SK-N-SH treated with all-trans-retinoic acid at 6 μM for 48 hours (cell line): ENCODE measurements around the gene ST6GALNAC6.

ENCODE experiments used
- ATAC-seq: fragments of 200-7000 bp; cut with Tn5 transposase; 3 replicates; pipeline ENCODE4 v1.9.1; 2020; ENCODE audit warnings: mild to moderate bottlenecking, moderate library complexity
- ARNTL ChIP-seq: fragments of 450-650 bp; formaldehyde crosslinking; IDR thresholded peaks from 2 replicates; pipeline ENCODE4 v1.5.0; 2020; ENCODE audit warnings: low read depth, mild to moderate bottlenecking, moderate library complexity, borderline replicate concordance
- BACH2 ChIP-seq: fragments of 250-450 bp; sonication (Bioruptor Pico); IDR thresholded peaks from 2 replicates; pipeline ENCODE4 v1.9.0; 2021; ENCODE audit warnings: mild to moderate bottlenecking, borderline replicate concordance
- ESRRG ChIP-seq: fragments of 250-450 bp; sonication (Bioruptor Pico); IDR thresholded peaks from 2 replicates; pipeline ENCODE4 v1.6.1; 2021; ENCODE audit warnings: mild to moderate bottlenecking
- GLIS3 ChIP-seq: fragments of 250-450 bp; sonication (Bioruptor Pico); IDR thresholded peaks from 2 replicates; pipeline ENCODE4 v1.5.0; 2020; ENCODE audit warnings: mild to moderate bottlenecking, moderate library complexity
- ISL1 ChIP-seq: fragments of 250-450 bp; sonication (Bioruptor Pico); IDR thresholded peaks from 2 replicates; pipeline ENCODE4 v2.1.2; 2022; ENCODE audit warnings: mild to moderate bottlenecking, moderate library complexity
- OSR1 ChIP-seq: fragments of 250-450 bp; sonication (Bioruptor Pico); IDR thresholded peaks from 2 replicates; pipeline ENCODE4 v1.8.0; 2022; ENCODE audit warnings: moderate library complexity, mild to moderate bottlenecking, inconsistent platforms
- PPARA ChIP-seq: fragments of 250-450 bp; sonication (Bioruptor Pico); IDR thresholded peaks from 2 replicates; pipeline ENCODE4 v1.5.0; 2020; ENCODE audit warnings: mild to moderate bottlenecking, borderline replicate concordance
- RARB ChIP-seq: fragments of 250-450 bp; sonication (Bioruptor Pico); IDR thresholded peaks from 2 replicates; pipeline ENCODE4 v1.8.0; 2021; ENCODE audit warnings: mild to moderate bottlenecking, moderate library complexity
- SNAI2 ChIP-seq: fragments of 250-450 bp; sonication (Bioruptor Pico); IDR thresholded peaks from 2 replicates; pipeline ENCODE4 v1.5.0; 2020; ENCODE audit warnings: mild to moderate bottlenecking, moderate library complexity
- TOX ChIP-seq: fragments of 250-450 bp; sonication (Bioruptor Pico); IDR thresholded peaks from 2 replicates; pipeline ENCODE4 v1.8.0; 2021; ENCODE audit warnings: mild to moderate bottlenecking, moderate library complexity, borderline replicate concordance
- ZC3H10 ChIP-seq: fragments of 250-450 bp; sonication (Bioruptor Pico); IDR thresholded peaks from 2 replicates; pipeline ENCODE4 v1.5.1; 2021; ENCODE audit warnings: mild to moderate bottlenecking, moderate library complexity
- ZFP3 ChIP-seq: fragments of 250-450 bp; sonication (Bioruptor Pico); IDR thresholded peaks from 2 replicates; pipeline ENCODE4 v1.5.0; 2020; ENCODE audit warnings: mild to moderate bottlenecking, moderate library complexity
- ZFP30 ChIP-seq: fragments of 450-650 bp; formaldehyde crosslinking; IDR thresholded peaks from 2 replicates; pipeline ENCODE4 v1.5.0; 2022; ENCODE audit warnings: mild to moderate bottlenecking, moderate library complexity
- ZNF565 ChIP-seq: fragments of 450-650 bp; formaldehyde crosslinking; conservative IDR thresholded peaks from 2 replicates; pipeline ENCODE4 v1.5.0; 2020; ENCODE audit warnings: low read depth, mild to moderate bottlenecking, moderate library complexity
- ZNF70 ChIP-seq: fragments of 450-650 bp; formaldehyde crosslinking; IDR thresholded peaks from 2 replicates; pipeline ENCODE4 v1.5.0; 2020; ENCODE audit warnings: mild to moderate bottlenecking, moderate library complexity
- ZNF8 ChIP-seq: fragments of 450-650 bp; formaldehyde crosslinking; IDR thresholded peaks from 2 replicates; pipeline ENCODE4 v1.5.0; 2020; ENCODE audit warnings: mild to moderate bottlenecking, moderate library complexity
- TF ChIP-seq, protein P1 (sequence below): fragments of 250-450 bp; sonication (Bioruptor Pico); IDR thresholded peaks from 2 replicates; pipeline ENCODE4 v1.5.1; 2020; ENCODE audit warnings: low read depth, mild to moderate bottlenecking, moderate library complexity
- TF ChIP-seq, protein P2 (sequence below): fragments of 250-450 bp; sonication (Bioruptor Pico); IDR thresholded peaks from 2 replicates; pipeline ENCODE4 v1.5.1; 2021; ENCODE audit warnings: mild to moderate bottlenecking, moderate library complexity
- TF ChIP-seq, protein P3 (sequence below): fragments of 250-450 bp; sonication (Bioruptor Pico); IDR thresholded peaks from 2 replicates; pipeline ENCODE4 v1.5.0; 2020; ENCODE audit warnings: mild to moderate bottlenecking, moderate library complexity
- TF ChIP-seq, protein P4 (sequence below): fragments of 250-450 bp; sonication (Bioruptor Pico); IDR thresholded peaks from 2 replicates; pipeline ENCODE4 v1.8.0; 2021; ENCODE audit warnings: low read depth, mild to moderate bottlenecking, moderate library complexity, borderline replicate concordance
- TF ChIP-seq, protein P5 (sequence below): fragments of 250-450 bp; sonication (Bioruptor Pico); IDR thresholded peaks from 2 replicates; pipeline ENCODE4 v1.8.0; 2020; ENCODE audit warnings: mild to moderate bottlenecking, moderate library complexity, borderline replicate concordance

The ST6GALNAC6 gene

DNA sequence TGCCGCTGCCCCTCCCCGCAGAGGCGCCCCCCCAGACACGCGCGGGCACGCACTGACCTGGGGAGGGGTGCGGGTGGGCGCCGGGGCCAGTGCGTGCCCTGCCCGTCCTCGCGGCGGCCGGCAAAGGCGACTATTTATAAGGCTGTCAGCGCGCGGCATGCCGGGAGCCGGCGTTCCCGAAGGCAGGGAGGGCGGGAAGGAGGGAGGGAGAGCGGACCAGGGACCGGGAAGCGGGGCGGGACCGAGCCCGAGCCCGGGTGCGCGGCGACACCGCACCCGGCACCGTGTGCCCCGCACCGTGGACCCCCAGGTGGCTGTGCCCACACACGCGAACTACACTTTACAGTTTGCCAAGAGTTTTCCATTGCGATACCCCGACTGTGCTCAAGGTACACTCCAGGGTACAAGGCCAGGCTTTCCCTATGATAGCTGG lies 21.8 kb downstream of the ST6GALNAC6 start, which contains the start of gene AK1:
Gene AK1 (minus strand): TSS at position 110 of the 433 bp plus-strand sequence. CDS start 3,058 bp downstream, outside the sequence.
- TF ChIP-seq, protein P1, sequence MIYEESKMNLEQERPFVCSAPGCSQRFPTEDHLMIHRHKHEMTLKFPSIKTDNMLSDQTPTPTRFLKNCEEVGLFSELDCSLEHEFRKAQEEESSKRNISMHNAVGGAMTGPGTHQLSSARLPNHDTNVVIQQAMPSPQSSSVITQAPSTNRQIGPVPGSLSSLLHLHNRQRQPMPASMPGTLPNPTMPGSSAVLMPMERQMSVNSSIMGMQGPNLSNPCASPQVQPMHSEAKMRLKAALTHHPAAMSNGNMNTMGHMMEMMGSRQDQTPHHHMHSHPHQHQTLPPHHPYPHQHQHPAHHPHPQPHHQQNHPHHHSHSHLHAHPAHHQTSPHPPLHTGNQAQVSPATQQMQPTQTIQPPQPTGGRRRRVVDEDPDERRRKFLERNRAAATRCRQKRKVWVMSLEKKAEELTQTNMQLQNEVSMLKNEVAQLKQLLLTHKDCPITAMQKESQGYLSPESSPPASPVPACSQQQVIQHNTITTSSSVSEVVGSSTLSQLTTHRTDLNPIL: no peak
- TF ChIP-seq PPARA (CRISPR knock-in tag) (no peak), ZC3H10 (CRISPR knock-in tag) (no peak), ZNF565 (CRISPR knock-in tag) (no peak), ZFP30 (CRISPR knock-in tag) (no peak), ZNF8 (CRISPR knock-in tag) (no peak), GLIS3 (no peak), SNAI2 (CRISPR knock-in tag) (no peak)
- ATAC-seq: peak; percentile 88

DNA sequence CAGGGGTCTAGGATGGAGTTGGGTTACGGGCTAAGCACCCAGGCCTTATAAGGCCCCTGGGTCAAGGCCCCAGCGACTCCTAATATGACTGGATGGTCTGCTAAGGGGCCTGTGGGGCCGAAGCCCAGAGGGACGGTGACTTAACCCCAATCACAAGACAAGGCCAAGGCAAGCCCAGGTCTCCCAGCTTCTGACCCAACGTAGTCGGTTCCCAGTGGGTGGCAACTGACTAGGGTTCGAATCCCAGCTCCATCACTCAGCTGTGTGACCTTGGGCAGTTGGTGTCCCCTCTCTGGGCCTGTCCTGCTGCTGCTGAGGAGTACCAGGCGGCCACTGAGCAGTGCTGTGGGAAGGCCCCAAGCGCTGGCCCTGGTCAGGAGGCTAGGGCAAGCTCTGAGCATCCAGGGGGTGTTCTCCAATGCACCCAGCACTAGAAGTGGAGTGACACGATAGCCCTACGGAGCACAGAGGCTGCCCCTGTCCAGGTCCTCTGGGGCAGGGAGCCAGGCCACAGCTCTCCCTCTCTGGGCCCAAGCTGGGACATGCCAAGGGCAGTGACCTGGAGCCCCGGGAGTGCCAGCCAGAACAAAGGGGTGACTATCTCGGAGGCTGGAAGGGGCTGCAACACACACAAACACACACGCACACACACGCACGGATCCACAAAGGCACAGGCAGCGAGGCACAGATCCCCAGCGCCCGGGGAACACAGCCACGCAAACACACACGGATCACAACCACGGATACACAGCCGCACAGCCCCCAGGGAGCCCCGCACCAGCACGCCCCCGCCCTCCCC lies 22.4 kb downstream of the ST6GALNAC6 start:
- peak; percentile 53 for ATAC-seq
- TF ChIP-seq GLIS3 (no peak), ZNF8 (CRISPR knock-in tag) (no peak), PPARA (CRISPR knock-in tag) (no peak)

DNA sequence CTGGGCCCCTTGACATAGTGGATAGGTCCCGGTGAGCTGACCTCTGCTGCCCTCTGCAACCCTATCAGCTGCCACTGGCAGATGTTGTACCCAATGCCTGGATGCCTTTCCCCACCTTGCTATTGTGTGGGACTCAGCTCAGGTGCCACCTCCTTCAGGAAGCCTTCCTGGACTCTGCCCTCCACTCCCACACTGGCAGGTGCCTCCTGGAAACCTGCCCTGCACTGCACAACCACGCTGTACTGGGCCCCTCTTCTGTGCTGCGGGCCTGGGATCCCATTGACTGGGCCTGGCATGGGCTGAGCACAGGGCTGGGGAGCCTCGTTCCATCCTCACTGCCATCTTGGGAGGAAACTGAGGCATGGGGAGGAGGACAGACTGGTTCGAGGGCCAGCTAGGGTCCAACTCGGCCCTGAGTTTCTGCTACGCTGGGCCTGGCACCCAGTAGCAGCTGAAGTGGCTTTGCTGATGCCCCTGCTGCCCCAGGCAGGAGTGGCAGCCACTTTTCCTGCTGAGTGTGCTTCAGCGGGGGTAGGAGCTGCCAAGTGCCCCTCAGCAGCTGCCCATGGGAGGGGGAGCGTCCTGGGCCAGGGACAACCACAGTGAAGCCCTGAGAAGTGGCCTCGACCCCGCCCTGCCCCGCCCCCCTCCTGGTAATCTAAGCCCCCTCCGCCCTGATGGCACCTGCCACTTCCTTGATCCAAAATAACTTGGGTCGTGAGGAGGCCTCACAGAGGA lies 23.2 kb downstream of the ST6GALNAC6 start:
- no peak for TF ChIP-seq PPARA (CRISPR knock-in tag)
- no peak for TF ChIP-seq ZFP3 (CRISPR knock-in tag)
- TF ChIP-seq ZC3H10 (CRISPR knock-in tag): no peak
- TF ChIP-seq ISL1 (CRISPR knock-in tag): no peak
- TF ChIP-seq RARB: no peak
- TF ChIP-seq ESRRG (CRISPR knock-in tag): no peak
- TF ChIP-seq, protein P1: no peak
- no peak for TF ChIP-seq OSR1 (CRISPR knock-in tag)
- TF ChIP-seq, protein P2, sequence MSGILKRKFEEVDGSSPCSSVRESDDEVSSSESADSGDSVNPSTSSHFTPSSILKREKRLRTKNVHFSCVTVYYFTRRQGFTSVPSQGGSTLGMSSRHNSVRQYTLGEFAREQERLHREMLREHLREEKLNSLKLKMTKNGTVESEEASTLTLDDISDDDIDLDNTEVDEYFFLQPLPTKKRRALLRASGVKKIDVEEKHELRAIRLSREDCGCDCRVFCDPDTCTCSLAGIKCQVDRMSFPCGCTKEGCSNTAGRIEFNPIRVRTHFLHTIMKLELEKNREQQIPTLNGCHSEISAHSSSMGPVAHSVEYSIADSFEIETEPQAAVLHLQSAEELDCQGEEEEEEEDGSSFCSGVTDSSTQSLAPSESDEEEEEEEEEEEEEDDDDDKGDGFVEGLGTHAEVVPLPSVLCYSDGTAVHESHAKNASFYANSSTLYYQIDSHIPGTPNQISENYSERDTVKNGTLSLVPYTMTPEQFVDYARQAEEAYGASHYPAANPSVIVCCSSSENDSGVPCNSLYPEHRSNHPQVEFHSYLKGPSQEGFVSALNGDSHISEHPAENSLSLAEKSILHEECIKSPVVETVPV (CRISPR knock-in tag): no peak
- TF ChIP-seq BACH2: no peak
- TF ChIP-seq, protein P3, sequence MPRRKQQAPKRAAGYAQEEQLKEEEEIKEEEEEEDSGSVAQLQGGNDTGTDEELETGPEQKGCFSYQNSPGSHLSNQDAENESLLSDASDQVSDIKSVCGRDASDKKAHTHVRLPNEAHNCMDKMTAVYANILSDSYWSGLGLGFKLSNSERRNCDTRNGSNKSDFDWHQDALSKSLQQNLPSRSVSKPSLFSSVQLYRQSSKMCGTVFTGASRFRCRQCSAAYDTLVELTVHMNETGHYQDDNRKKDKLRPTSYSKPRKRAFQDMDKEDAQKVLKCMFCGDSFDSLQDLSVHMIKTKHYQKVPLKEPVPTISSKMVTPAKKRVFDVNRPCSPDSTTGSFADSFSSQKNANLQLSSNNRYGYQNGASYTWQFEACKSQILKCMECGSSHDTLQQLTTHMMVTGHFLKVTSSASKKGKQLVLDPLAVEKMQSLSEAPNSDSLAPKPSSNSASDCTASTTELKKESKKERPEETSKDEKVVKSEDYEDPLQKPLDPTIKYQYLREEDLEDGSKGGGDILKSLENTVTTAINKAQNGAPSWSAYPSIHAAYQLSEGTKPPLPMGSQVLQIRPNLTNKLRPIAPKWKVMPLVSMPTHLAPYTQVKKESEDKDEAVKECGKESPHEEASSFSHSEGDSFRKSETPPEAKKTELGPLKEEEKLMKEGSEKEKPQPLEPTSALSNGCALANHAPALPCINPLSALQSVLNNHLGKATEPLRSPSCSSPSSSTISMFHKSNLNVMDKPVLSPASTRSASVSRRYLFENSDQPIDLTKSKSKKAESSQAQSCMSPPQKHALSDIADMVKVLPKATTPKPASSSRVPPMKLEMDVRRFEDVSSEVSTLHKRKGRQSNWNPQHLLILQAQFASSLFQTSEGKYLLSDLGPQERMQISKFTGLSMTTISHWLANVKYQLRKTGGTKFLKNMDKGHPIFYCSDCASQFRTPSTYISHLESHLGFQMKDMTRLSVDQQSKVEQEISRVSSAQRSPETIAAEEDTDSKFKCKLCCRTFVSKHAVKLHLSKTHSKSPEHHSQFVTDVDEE (CRISPR knock-in tag): no peak
- no peak for TF ChIP-seq SNAI2 (CRISPR knock-in tag)
- no peak for ATAC-seq

DNA sequence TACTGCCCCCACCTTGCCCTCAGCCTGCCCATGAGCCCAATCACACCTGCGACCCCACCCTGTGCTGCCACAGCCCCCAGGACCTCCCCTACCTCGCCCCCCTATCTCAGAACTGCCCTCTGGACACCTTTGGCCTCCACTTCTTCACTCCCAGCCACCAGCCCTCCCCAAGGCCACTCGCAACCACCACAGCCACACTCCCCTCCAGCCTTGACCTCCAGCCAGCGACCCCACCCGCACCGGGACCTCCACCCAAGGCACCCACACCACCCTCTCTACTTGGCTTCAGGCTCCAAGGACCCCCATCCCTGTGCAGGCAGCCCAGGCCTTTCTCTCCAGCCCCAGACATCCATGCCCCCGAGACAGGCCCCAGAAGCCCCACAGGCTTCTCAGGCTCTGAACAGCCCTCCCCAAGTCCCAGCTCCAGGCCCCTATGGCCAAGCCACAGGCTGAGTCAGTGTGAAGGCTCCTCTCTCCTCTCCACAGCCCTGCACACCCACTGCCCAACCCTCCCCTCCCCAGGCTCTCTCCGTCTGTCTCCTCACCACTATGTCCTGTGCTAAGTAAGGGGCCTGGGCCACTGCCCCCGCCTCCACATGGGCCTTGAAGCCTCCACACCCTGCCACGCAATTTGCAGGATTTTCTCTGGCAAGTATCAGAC lies 24.0 kb downstream of the ST6GALNAC6 start:
- ATAC-seq: peak; percentile 6; the same call in 1 of the 3 replicates
- TF ChIP-seq ZFP30 (CRISPR knock-in tag) (no peak), ARNTL (CRISPR knock-in tag) (no peak), TOX (CRISPR knock-in tag) (no peak), ZNF70 (no peak), ESRRG (CRISPR knock-in tag) (no peak), OSR1 (CRISPR knock-in tag) (no peak), ZFP3 (CRISPR knock-in tag) (no peak), ISL1 (CRISPR knock-in tag) (no peak), GLIS3 (no peak), SNAI2 (CRISPR knock-in tag) (no peak), RARB (no peak), ZNF565 (CRISPR knock-in tag) (no peak), PPARA (CRISPR knock-in tag) (no peak), ZNF8 (CRISPR knock-in tag) (no peak)
- TF ChIP-seq, protein P4, sequence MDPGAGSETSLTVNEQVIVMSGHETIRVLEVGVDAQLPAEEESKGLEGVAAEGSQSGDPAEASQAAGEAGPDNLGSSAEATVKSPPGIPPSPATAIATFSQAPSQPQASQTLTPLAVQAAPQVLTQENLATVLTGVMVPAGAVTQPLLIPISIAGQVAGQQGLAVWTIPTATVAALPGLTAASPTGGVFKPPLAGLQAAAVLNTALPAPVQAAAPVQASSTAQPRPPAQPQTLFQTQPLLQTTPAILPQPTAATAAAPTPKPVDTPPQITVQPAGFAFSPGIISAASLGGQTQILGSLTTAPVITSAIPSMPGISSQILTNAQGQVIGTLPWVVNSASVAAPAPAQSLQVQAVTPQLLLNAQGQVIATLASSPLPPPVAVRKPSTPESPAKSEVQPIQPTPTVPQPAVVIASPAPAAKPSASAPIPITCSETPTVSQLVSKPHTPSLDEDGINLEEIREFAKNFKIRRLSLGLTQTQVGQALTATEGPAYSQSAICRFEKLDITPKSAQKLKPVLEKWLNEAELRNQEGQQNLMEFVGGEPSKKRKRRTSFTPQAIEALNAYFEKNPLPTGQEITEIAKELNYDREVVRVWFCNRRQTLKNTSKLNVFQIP (CRISPR knock-in tag): no peak
- TF ChIP-seq, protein P5, sequence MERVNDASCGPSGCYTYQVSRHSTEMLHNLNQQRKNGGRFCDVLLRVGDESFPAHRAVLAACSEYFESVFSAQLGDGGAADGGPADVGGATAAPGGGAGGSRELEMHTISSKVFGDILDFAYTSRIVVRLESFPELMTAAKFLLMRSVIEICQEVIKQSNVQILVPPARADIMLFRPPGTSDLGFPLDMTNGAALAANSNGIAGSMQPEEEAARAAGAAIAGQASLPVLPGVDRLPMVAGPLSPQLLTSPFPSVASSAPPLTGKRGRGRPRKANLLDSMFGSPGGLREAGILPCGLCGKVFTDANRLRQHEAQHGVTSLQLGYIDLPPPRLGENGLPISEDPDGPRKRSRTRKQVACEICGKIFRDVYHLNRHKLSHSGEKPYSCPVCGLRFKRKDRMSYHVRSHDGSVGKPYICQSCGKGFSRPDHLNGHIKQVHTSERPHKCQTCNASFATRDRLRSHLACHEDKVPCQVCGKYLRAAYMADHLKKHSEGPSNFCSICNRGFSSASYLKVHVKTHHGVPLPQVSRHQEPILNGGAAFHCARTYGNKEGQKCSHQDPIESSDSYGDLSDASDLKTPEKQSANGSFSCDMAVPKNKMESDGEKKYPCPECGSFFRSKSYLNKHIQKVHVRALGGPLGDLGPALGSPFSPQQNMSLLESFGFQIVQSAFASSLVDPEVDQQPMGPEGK (CRISPR knock-in tag): no peak
